K562 (cell line): ENCODE results near the gene RSPH3. TPM values are rescaled to one million over a fixed set of nuclear protein-coding genes. Genes with fewer than 3 reads are reported as not detected.

ENCODE experiments used
- ATAC-seq: fragments of 200-7000 bp; cut with Tn5 transposase; 3 replicates; pipeline ENCODE4 v1.9.1; 2020; ENCODE audit warnings: moderate library complexity
- BruUV-seq: library from RNA; stranded (reverse); fragments of 400-500 nt; replicated peaks from 2 replicates; lab custom pipeline; 2021; lab: Mats Ljungman, UMichigan
- CTCF ChIA-PET: fragments of 300-600 bp; formaldehyde crosslinking; extraction: SDS; loops from one replicate; lab custom pipeline; 2021; ENCODE audit warnings: low intra/inter-chr PET ratio; lab: Yijun Ruan, JAX
- POLR2A ChIA-PET: fragments of 300-600, 350-650 bp; sonication (Branson Sonifier 250); formaldehyde crosslinking; extraction: SDS; loops from one replicate; lab custom pipeline; 2021; ENCODE audit warnings: antibody characterized with exemption, inconsistent platforms; lab: Yijun Ruan, JAX
- DNase-seq, 4 experiments: peaks; one replicate each; pipeline versions ENCODE4 v3.0.0 to v3.0.0-alpha.2; 2011 to 2018; ENCODE audit warnings: low spot score in 3 of 4, mixed read lengths in 3 of 4; ENCODE audit errors: extremely low read depth in 1 of 4
- FAIRE-seq: peaks from 2 replicates; lab custom pipeline; 2011; peaks lifted over from hg19 to GRCh38; lab: Jason Lieb, UNC
- H2AFZ ChIP-seq: 2 replicates; pipeline ENCODE4 v1.6.0; 2011; ENCODE audit warnings: low read depth, low read length, control low read depth, inconsistent platforms
- H3K27ac ChIP-seq: fragments of 200-600 bp; 3 replicates; pipeline ENCODE4 v1.8.0; 2011; ENCODE audit warnings: low read depth, mild to moderate bottlenecking, control low read depth, inconsistent platforms, low read length, moderate library complexity, mixed read lengths; ENCODE audit errors: extremely low read depth
- H3K27me3 ChIP-seq, 2 experiments: fragments of 300-600 bp in 1 of 2; 2 replicates in 1 of 2; 3 replicates in 1 of 2; pipeline versions ENCODE4 v1.6.0 to v1.8.0; 2011; ENCODE audit warnings: inconsistent platforms in 2 of 2, low read length in 2 of 2, mild to moderate bottlenecking in 1 of 2, mixed read lengths in 1 of 2, moderate library complexity in 1 of 2; ENCODE audit not compliant: control insufficient read depth in 2 of 2, insufficient read depth in 2 of 2
- H3K36me3 ChIP-seq: fragments of 300-600 bp; 3 replicates; pipeline ENCODE4 v1.8.0; 2011; ENCODE audit warnings: mild to moderate bottlenecking, low read length, inconsistent platforms; ENCODE audit not compliant: control insufficient read depth, insufficient read depth
- H3K4me1 ChIP-seq, 2 experiments: fragments of 200-600 bp in 1 of 2; replicated peaks in 1 of 2; 2 replicates in 1 of 2; 3 replicates in 1 of 2; pipeline versions ENCODE4 v1.5.1 to v1.8.0; 2011; ENCODE audit warnings: inconsistent platforms in 2 of 2, low read length in 2 of 2, mild to moderate bottlenecking in 1 of 2, mixed read lengths in 1 of 2, moderate library complexity in 1 of 2; ENCODE audit not compliant: control insufficient read depth in 2 of 2, insufficient read depth in 2 of 2
- H3K4me2 ChIP-seq: 2 replicates; pipeline ENCODE4 v1.6.1; 2011; ENCODE audit warnings: low read length, control low read depth, inconsistent platforms, mixed read lengths; ENCODE audit not compliant: insufficient read depth
- H3K4me3 ChIP-seq: fragments of 200-600 bp; sonication (generic), shearing (Covaris generic); 2 replicates; pipeline ENCODE4 v1.5.1; 2016; ENCODE audit warnings: control low read depth, inconsistent platforms
- H3K79me2 ChIP-seq: fragments of 200-600 bp; 3 replicates; pipeline ENCODE4 v1.8.0; 2011; ENCODE audit warnings: low read length, inconsistent platforms; ENCODE audit not compliant: control insufficient read depth, insufficient read depth
- H3K9ac ChIP-seq, 2 experiments: 2 replicates each; pipeline versions ENCODE4 v1.6.0 to v1.6.1; 2011; ENCODE audit warnings: low read depth in 2 of 2, low read length in 2 of 2, control low read depth in 1 of 2, inconsistent platforms in 1 of 2, mild to moderate bottlenecking in 1 of 2, mixed read lengths in 1 of 2; ENCODE audit not compliant: insufficient read depth in 1 of 2
- H3K9me1 ChIP-seq: one replicate; pipeline ENCODE4 v1.6.0; 2011; ENCODE audit warnings: inconsistent platforms, mild to moderate bottlenecking, low read length, moderate library complexity; ENCODE audit not compliant: control insufficient read depth, insufficient read depth
- H3K9me3 ChIP-seq: replicated peaks from 2 replicates; pipeline ENCODE4 v1.5.1; 2011; ENCODE audit warnings: low read depth, low read length, inconsistent platforms; ENCODE audit not compliant: control insufficient read depth, insufficient read depth
- H4K20me1 ChIP-seq: replicated peaks from 2 replicates; pipeline ENCODE4 v1.6.1; 2011; ENCODE audit warnings: low read length, inconsistent platforms, mixed read lengths; ENCODE audit not compliant: control insufficient read depth, insufficient read depth
- LARP7 ChIP-seq: fragments of 450-650 bp; IDR thresholded peaks from 2 replicates; pipeline ENCODE4 v1.6.1; 2016
- MEF2D ChIP-seq: conservative IDR thresholded peaks from 2 replicates; pipeline ENCODE4 v1.6.1; 2016; ENCODE audit warnings: low read depth, missing genetic modification characterization, missing compliant biosample characterization
- TEAD4 ChIP-seq, 2 experiments: sonication (generic) in 1 of 2; formaldehyde crosslinking in 1 of 2; IDR thresholded peaks; 2 replicates each; pipeline versions ENCODE4 v1.6.1 to v1.8.0; 2012 to 2022; ENCODE audit warnings: borderline replicate concordance in 1 of 2, inconsistent platforms in 1 of 2, low read length in 1 of 2, mild to moderate bottlenecking in 1 of 2, missing genetic modification reagents in 1 of 2
- TRIM24 ChIP-seq, 2 experiments: fragments of 450-650 bp; IDR thresholded peaks; 2 replicates each; pipeline ENCODE4 v1.6.1; 2016
- WGBS: fragments of 100-300 bp; shearing (Covaris generic); methylation state at CpG from one replicate; pipeline ENCODE4 v1.1.6; 2016; ENCODE audit warnings: low coverage, mixed read lengths; ENCODE audit not compliant: insufficient coverage; ENCODE audit errors: missing lambda C conversion rate; 5-methylcytosine and 5-hydroxymethylcytosine counted together
- in situ Hi-C: fragments of 300-500 bp; cut with MboI; formaldehyde crosslinking; loops from 4 replicates; pipeline ENCODE4 v1.15.0; 2018; ENCODE audit warnings: inconsistent platforms, mixed read lengths
- intact Hi-C: fragments of 100-400 bp; cut with micrococcal nuclease; formaldehyde crosslinking; loops from 2 replicates; pipeline ENCODE4 v1.14.2; 2022
- polyA plus RNA-seq, 8 experiments: library from polyadenylated mRNA; depleted of rRNA in 4 of 8; stranded (reverse) in 5 of 8; unstranded in 3 of 8; fragments of >200 nt; fragmentation: Nextera tagmentation in 2 of 8; fragmentation: Illumina TruSeq in 1 of 8; extraction: Ambion mirVana in 2 of 8; extraction: Trizol in 1 of 8; gene quantifications; 2 replicates each; pipeline versions ENCODE4 v1.2.1 to v1.2.3, GENCODE V29; 2011 to 2014; ENCODE audit warnings: inconsistent platforms in 1 of 8, missing spikeins in 1 of 8
- total RNA-seq, 7 experiments: library from RNA; depleted of rRNA in 6 of 7; stranded (reverse); fragments of >200 nt in 6 of 7; fragmentation: Illumina TruSeq in 2 of 7; extraction: Trizol in 2 of 7; gene quantifications; 2 replicates each; pipeline versions ENCODE4 v1.2.1 to v1.2.3, GENCODE V29; 2011 to 2021; ENCODE audit warnings: low replicate concordance in 1 of 7
- TF ChIP-seq, protein P1 (sequence below): sonication (generic); formaldehyde crosslinking; IDR thresholded peaks from 2 replicates; pipeline ENCODE4 v1.8.1; 2023; ENCODE audit warnings: mild to moderate bottlenecking, missing genetic modification reagents
- TF ChIP-seq, protein P2 (sequence below): fragments of 450-650 bp; formaldehyde crosslinking; IDR thresholded peaks from 2 replicates; pipeline ENCODE4 v1.4.0; 2022; ENCODE audit warnings: mild to moderate bottlenecking, moderate library complexity
- TF ChIP-seq, protein P3 (sequence below): fragments of 450-650 bp; conservative IDR thresholded peaks from 2 replicates; pipeline ENCODE4 v1.6.1; 2016; ENCODE audit warnings: missing genetic modification characterization, low read depth, mild to moderate bottlenecking, control low read depth, missing compliant biosample characterization
- TF ChIP-seq, protein P4 (sequence below): sonication (generic); formaldehyde crosslinking; IDR thresholded peaks from 2 replicates; pipeline ENCODE4 v1.8.1; 2023; ENCODE audit warnings: mild to moderate bottlenecking, missing genetic modification reagents

Gene RSPH3
- total and polyA plus RNA-seq, 9 of the 15 experiments (the other 6 are each of a cell fraction or from before 2014, with no cell fraction given), result 0.52 to 2.9 (median 1.5) TPM

DNA sequence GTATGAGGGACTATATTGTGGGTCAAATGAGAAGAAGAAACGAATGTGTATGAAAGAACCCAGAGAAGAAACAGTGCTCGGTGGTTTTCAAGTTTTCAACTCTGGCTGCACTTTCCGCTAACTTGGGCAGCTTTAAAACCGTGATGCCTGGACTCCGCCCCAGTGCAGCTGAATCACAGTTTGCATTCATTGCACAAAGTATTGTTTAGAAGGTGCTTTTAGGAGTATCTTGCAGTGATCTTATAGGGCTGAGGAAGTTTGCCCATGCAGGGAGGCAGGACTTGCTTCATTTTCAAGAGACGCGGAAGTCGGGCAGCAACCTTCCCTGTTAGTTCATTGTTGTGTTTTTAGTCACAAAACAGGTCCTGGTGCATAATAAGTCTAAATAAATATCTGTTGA, 52.7 kb downstream of the RSPH3 start:
- intact Hi-C loops, result no loop called here
- Histone ChIP-seq H4K20me1 (no peaks in the 10 kb centered on the region), H3K4me2 (no peak overlapping the region), H3K79me2 (no peaks in the 10 kb centered on the region), H2AFZ (no peak overlapping the region), H3K36me3 (no peaks in the 10 kb centered on the region), H3K9me1 (no peaks in the 10 kb centered on the region), H3K4me1 (no peaks in the 10 kb centered on the region), H3K9ac (no peak overlapping the region), H3K27ac (no peak overlapping the region), H3K9me3 (no peaks in the 10 kb centered on the region), H3K27me3 (no peaks in the 10 kb centered on the region; a peak in 1 of 5 replicates), H3K4me3 (no peak overlapping the region)
- ATAC-seq, result no peak
- 51% methylated on average over 8 of the region's 8 CpGs for WGBS
- no peak for FAIRE-seq
- in situ Hi-C loops, result no loop called here
- POLR2A ChIA-PET, result interaction anchor here (0.9 kb wide), 1 partner anchor 11 kb away, joined by 4 read pairs; no protein-coding TSS in a partner anchor
- BruUV-seq, result no TSS peak
- TF ChIP-seq, protein P1, sequence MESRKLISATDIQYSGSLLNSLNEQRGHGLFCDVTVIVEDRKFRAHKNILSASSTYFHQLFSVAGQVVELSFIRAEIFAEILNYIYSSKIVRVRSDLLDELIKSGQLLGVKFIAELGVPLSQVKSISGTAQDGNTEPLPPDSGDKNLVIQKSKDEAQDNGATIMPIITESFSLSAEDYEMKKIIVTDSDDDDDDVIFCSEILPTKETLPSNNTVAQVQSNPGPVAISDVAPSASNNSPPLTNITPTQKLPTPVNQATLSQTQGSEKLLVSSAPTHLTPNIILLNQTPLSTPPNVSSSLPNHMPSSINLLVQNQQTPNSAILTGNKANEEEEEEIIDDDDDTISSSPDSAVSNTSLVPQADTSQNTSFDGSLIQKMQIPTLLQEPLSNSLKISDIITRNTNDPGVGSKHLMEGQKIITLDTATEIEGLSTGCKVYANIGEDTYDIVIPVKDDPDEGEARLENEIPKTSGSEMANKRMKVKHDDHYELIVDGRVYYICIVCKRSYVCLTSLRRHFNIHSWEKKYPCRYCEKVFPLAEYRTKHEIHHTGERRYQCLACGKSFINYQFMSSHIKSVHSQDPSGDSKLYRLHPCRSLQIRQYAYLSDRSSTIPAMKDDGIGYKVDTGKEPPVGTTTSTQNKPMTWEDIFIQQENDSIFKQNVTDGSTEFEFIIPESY (CRISPR knock-in tag), result peak; percentile 22; the same call in 1 of the 2 replicates
- TF ChIP-seq, protein P2, sequence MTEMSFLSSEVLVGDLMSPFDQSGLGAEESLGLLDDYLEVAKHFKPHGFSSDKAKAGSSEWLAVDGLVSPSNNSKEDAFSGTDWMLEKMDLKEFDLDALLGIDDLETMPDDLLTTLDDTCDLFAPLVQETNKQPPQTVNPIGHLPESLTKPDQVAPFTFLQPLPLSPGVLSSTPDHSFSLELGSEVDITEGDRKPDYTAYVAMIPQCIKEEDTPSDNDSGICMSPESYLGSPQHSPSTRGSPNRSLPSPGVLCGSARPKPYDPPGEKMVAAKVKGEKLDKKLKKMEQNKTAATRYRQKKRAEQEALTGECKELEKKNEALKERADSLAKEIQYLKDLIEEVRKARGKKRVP, result no peak
- TF ChIP-seq LARP7 (no peak), TEAD4 (IDR thresholded peaks at IDR 0.05; ENCODE audit: low read length) (no peak), TEAD4 (CRISPR knock-in tag; IDR thresholded peaks at IDR 0.05; ENCODE audit: borderline replicate concordance) (no peak), TRIM24 (IDR thresholded peaks at IDR 0.05) (no peak), MEF2D (tag) (no peak)
- TF ChIP-seq, protein P3, sequence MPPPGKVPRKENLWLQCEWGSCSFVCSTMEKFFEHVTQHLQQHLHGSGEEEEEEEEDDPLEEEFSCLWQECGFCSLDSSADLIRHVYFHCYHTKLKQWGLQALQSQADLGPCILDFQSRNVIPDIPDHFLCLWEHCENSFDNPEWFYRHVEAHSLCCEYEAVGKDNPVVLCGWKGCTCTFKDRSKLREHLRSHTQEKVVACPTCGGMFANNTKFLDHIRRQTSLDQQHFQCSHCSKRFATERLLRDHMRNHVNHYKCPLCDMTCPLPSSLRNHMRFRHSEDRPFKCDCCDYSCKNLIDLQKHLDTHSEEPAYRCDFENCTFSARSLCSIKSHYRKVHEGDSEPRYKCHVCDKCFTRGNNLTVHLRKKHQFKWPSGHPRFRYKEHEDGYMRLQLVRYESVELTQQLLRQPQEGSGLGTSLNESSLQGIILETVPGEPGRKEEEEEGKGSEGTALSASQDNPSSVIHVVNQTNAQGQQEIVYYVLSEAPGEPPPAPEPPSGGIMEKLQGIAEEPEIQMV (tag), result no peak
- TF ChIP-seq, protein P4, sequence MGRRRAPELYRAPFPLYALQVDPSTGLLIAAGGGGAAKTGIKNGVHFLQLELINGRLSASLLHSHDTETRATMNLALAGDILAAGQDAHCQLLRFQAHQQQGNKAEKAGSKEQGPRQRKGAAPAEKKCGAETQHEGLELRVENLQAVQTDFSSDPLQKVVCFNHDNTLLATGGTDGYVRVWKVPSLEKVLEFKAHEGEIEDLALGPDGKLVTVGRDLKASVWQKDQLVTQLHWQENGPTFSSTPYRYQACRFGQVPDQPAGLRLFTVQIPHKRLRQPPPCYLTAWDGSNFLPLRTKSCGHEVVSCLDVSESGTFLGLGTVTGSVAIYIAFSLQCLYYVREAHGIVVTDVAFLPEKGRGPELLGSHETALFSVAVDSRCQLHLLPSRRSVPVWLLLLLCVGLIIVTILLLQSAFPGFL (CRISPR knock-in tag), result no peak
- CTCF ChIA-PET, result no interaction called here
- no peak for DNase-seq
